GM19351 (cell line): Measurements from ENCODE around the gene SLC22A17.

Experiments used
- ATAC-seq: cut with Tn5 transposase; IDR thresholded peaks from one replicate; pipeline ENCODE4 v1.9.1; 2021; ENCODE audit warnings: mild to moderate bottlenecking, moderate library complexity; ENCODE audit not compliant: unreplicated experiment

The SLC22A17 gene

DNA sequence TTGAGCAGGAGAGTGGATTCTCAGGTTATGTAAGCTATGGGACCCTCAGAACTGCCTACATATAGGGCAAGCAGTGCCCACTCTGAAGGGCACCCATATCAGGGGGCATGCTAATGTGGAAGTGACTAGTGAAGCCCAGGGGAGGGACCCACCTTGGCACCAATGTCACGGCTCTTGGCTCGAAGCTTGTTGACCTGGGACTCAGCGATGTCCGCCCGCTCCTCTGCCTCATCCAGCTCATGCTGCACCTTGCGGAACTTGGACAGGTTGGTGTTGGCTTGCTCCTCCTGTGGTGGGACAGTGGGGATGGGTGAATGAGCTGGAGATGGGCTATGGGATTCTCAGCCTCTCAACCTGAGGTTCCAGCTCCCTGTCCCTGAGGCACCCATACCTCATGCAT lies 29.6 kb upstream of the SLC22A17 start:
- ATAC-seq, result no peak

DNA sequence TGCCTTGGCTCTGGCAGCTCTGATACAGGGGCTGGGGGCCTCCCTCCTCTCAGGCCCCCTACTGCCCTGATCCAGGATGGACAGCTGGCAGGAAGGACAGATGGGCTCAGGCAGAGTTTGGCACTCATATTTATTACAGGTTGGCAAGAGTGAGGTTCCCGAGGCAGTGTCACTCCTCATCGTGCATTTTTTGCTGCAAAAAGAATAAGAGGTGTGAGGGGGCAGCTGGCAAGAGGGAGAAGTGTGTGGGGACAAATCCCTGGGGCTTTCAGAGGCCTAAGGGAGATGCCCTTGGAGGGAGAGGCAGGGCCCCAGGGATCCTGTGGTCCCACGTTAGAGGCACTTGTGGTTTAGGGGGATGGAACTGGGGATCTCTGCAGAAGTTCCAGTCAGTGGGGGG lies 29.2 kb upstream of the SLC22A17 start:
- ATAC-seq, result no peak

DNA sequence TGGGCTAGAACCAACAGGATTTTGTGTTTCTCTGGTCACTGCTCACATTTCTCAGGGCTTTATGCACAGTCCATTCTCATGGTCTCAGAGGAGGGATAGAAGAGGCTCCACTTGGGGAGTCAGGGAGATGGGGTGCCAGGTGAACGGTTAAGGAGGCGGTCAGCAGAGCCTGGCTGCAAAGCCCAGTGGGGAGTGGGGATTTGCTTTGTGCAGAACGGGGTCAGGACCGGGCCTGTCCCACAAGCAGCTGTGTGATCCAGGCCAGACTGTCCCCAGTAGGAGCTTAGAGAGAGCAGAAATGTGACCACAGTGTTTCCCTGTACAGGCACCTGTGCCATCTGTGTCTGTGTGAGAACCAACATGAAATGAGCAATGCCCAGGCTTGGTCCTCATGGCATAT lies 28.3 kb upstream of the SLC22A17 start:
- no peak for ATAC-seq

DNA sequence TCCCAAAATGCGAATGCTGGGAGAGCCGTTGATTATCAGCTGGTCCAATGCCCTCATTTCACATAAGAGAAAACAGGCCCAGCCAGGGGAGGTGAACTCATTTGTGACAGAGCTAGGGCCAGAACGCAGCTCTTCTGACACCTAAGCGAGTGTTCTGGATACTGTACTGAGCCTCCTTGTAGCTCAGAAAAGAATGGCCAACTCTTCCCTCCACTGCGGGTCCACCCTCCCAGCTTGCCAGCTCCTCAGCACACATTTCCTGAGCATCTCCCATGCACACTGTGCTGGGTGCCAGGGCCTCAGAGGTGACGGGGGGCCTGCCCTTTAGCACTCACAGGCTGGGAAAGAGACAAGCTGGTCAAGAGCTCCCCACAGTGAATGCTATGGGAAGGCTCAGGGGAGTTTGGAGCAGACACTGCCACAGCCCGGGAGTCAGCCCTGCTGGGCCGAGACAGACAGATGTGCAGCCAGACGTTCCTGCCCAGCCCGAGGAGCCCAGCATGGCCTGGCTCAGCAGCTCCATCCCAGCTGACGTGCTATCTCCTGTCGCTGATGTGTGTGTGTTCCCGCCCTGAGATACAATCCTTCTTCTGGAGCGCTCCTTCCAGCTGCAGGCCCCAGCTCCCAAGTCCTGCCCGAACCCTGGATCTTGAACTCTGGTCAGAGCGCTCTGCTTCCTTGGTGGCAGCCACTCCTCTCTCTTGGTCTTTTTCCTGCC lies 27.7 kb upstream of the SLC22A17 start:
- no peak for ATAC-seq

DNA sequence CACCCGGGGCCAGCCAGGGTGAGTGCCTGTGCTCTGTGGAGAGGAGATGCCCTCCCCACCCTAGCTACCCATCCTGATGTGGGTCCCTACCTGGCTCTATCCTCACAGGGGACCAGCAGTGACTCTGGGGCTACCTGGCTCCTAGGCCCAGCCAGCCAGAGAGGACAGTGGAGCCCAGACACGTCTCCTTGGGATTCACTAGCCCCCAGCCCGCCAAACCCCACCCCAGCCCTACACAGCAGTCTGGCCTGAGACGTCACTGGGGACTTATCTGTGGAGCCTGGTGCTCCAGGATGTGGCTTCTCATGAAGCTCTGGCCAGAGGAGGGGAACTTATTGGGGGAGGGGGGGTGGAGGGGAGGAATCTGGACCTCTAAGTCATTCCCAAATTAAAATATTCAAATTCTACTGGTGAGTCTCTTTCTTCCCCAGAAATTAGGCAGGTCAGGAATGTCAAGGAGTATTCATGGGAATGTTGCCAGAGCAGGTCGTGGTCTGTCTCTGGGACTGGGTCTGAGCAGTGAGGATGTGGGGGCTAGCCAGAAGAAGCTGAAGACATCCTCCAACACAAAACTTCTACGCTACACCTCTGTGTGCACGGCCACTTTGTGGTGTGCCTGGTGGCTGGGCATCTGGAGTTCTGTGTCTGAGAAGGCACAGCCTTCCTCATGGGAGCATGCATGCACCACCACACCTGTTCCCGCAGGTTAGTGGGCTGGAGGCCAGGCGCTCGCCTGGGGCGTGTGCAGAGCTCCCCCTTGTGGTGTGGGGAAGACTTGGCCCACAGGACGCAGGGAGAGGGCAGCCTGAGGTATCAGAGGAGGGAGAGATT lies 26.9 kb upstream of the SLC22A17 start:
- no peak for ATAC-seq

DNA sequence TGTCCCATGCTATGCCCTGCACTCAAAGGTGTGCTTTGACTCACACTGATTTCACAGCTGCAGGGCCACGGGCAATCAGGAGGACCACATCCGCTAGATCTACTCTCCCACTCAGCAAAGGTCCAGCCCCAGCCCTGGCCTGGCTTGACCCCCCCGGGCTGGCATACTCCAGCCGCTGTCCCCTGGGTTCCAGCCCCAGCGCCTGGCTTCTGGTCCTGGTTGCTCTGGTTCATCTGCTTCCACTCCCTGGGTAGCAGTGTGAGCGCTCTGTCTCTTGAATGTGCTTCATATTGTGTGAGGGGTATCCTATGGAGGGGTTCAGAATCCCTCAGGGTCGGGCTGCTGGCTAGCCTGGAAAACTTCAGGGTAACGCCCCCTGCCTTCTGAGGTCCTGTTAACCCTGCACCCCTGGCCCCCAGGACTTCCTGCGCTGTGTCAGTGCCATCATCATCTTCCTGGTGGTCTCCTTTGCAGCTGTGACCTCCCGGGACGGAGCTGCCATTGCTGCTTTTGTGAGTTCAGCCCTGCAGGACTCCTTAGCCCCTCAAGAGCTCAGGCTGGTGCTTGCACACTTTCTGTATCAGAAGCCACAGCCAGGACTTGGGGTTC lies 26.0 kb upstream of the SLC22A17 start:
- no peak for ATAC-seq

DNA sequence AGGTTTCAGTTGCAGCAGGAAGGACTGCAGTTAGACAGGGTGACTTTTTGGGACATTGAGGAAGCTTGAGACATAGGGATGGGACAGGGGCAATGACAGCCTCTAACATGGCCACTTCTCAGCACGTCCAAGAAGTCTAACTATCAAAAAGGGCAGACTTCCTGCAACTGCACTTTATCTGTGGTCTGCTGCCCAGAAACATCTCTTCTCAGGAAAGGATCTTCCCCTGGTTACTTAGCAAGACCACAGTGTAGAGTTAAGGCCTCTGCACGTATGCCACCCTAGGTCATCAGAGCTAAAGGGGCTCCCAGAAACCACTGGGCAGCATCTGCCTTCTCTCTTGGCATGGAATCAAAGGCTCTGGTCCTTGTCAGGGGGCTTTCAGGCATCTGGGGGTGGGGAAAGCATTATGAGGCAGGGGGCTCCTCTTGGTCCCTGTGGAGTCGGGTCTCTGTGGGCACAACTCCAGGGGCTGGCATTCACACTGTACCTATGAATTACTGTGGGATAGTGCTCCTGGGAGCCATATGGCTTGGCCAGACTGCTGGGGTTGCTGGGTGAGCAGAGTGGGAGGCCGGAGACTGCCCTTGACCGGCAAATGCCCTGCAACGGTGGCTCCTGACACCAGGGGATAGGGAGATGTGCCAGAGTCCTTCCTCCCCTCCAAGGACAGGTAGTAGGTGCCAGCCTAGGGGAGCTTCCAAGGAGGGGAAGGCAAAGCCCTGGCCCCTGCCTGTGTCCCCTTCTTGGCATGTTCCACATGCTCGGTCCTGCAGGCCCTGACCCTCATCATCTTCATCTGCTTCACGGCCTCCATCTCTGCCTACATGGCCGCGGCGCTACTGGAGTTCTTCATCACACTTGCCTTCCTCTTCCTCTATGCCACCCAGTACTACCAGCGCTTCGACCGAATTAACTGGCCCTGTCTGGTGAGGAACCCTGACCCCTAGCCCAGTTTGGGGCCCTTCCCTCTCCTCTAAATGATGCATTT lies 25.2 kb upstream of the SLC22A17 start:
- no peak for ATAC-seq

DNA sequence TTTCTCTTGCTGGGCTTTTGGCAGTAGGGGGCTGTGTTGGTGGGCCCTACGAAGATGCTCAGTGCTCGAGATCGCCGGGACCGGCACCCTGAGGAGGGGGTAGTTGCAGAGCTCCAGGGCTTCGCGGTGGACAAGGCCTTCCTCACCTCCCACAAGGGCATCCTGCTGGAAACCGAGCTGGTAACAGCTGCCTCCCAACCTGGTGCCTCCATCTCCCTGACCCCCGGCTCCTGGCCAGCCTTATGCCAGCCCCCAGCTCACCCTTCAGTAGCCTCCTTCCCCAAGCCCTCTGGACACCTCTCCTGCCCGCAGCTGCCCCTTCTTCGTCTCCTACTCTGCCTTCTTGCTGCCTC lies 24.5 kb upstream of the SLC22A17 start:
- ATAC-seq, result no peak

DNA sequence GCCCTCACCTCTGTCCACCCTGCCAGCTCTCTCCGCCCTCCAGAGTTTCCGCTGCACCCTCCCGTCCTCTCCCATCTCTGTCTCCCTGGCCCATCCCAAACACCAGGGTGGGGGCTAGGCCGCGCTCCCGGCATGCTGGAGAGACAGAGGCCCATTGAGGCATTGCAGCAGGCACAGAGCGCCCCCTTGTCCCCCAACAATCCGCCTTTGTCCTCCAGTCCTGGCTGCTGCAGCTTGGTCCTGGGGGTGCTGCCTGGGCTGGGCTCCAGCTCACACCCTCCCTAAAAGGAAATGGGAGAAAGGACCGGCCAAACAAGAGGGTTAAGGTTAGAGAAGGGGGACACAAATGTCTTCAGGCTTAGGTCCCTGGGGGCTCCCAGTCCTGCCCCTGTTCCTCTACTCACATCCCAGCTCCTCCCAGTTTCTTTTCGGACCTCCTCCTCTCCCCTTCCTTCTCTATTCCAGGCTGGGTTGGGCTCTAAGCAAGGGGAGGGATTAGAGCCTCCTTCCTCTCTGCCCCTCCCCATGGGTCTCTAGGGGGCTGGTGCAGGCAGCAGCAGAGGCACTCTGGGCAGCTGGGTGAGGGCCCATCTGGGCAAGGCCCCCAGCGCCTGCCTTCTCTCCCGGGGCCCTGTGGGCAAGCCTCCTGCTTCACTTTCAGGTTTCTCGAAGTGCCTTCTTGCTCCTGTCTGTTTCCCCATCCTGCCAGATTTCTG lies 24.0 kb upstream of the SLC22A17 start, which contains the start of gene CMTM5:
Gene CMTM5, plus strand, starts transcription at position 565 of the 716 bp plus-strand sequence. CDS start 206 bp downstream, outside the sequence.
- no peak for ATAC-seq

DNA sequence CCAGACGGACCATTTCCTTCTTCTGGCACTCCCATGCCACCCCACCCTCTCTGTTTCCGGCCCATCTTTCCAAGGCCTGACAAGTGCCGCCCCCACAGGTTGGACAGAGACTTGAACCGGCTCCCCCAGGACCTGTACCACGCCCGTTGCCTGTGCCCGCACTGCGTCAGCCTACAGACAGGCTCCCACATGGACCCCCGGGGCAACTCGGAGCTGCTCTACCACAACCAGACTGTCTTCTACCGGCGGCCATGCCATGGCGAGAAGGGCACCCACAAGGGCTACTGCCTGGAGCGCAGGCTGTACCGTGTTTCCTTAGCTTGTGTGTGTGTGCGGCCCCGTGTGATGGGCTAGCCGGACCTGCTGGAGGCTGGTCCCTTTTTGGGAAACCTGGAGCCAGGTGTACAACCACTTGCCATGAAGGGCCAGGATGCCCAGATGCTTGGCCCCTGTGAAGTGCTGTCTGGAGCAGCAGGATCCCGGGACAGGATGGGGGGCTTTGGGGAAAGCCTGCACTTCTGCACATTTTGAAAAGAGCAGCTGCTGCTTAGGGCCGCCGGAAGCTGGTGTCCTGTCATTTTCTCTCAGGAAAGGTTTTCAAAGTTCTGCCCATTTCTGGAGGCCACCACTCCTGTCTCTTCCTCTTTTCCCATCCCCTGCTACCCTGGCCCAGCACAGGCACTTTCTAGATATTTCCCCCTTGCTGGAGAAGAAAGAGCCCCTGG lies 23.0 kb upstream of the SLC22A17 start:
- no peak for ATAC-seq

DNA sequence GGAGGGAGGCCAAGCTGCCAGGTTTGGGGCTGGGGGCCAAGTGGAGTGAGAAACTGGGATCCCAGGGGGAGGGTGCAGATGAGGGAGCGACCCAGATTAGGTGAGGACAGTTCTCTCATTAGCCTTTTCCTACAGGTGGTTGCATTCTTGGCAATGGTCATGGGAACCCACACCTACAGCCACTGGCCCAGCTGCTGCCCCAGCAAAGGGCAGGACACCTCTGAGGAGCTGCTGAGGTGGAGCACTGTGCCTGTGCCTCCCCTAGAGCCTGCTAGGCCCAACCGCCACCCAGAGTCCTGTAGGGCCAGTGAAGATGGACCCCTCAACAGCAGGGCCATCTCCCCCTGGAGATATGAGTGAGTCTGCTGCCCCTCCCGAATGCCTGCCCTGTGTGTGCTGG lies 20.4 kb upstream of the SLC22A17 start:
- ATAC-seq, result no peak

DNA sequence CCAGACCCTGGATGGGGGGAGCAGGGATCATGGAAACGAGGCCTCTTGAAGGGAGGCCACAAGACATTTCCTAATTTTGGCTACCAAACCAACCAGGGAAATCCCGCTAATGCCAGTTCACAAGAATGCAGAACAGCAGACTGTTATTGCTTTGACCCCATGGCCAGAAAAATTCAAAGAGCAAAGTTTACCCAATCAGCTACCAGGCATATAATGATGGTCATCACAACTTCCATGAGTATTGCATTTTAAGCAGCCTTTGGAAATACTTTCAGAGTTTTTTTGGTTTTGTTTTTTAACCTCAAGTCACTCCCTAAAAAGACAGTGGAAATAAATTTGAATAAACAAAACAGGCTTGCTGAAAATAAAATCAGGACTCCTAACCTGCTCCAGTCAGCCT lies 19.8 kb upstream of the SLC22A17 start, which contains the start of gene IL25:
Gene IL25, plus strand, starts transcription at position 301 of the 400 bp plus-strand sequence.
- ATAC-seq, result no peak

DNA sequence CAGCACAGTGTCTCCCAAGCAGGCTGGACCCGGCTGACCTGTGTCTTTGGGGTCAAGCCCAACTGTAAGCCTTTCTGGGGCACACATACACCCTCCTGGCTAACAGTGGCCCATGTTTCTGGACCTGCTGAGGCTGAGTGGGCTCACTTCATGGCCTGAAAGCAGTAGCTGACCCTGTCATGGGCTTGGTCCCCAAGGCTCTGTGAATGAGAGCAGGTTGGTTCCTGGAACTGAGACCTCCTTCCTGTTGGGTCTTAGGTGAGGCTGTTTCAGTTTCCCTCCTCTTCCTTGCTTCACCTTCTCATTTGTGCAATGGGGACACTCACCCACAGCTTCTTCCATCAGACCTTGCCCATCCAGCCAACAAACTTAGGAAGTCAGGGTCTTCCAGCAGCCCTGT lies 19.2 kb upstream of the SLC22A17 start:
- no peak for ATAC-seq

DNA sequence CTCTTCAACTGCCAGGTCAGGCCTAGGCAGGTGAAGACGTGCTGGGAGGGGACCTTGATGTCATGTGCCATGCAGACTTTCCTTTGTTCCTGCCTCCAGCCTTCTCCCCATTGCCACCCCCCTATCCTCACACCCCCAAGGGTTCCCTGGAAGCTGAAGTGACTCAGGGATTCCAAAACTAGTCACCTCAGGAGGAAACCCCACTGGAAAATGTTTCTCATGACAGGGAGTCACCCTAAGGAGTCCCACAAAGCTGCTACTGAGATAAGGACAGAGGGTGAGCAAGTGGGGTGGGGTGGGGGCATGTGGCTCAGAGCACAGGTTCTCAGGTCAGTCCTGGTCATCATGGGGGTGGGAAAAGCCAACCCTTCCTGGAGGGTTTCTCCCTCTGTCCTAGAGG lies 17.5 kb upstream of the SLC22A17 start:
- ATAC-seq, result no peak

DNA sequence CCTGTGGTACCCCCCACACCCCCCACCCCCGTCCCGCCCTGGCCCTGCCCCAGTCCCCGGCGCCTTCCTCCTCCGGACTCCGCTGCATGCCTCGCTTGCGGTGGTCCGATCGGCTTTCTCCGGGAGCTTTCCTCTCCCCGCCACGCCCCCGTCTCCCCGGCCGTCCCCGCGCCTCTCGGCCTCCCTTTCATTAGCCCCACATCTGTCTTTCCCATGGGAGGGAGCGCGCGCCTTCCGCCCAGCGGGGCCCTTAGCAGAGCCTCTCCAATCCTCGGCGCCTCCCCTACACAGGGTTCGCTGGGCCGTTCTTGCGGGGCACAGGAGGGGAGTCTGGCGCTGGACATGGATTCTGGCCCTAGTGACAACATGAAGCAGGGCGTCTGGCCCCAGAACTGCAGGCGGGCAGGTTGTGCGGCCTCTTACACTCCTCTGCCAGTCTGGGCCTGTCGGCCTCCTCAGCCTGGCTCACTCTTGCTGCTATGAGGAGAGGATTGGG lies 13.8 kb upstream of the SLC22A17 start:
- no peak for ATAC-seq

DNA sequence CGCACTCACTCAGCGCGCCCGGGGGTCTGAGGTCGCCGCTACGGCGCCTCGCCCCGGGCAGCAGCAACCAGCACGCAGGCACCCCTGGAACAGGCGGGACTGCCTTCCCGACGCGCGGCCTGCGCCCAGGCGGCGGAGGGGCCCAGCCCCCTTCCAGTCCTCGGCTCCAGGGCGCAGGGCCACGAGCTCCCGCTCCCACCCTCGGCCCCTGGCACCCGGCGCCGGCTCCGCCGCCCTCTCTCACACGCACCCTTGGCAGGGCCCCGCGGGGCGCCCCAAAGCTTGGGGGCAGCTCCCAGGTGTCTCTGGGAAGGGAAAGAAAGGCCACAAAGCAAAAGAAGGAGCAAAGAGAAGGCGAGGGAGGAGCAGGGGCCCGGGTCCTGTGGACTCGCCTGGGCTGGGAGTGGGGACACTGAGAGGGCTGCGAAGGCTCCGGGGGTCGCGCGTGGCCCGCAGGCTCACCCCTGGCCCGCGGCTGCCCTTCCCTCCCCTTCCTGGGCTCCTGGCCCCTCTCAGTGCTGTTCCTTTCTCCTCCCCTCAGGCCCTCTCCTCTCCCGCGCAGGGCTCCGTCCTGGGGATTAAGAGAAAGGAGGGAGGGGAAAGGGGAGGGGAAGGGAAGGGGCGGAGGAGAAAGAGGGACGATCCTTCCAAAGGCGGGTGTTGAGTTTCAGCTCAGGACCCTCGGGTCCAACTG lies 13.2 kb upstream of the SLC22A17 start:
- ATAC-seq, result no peak

DNA sequence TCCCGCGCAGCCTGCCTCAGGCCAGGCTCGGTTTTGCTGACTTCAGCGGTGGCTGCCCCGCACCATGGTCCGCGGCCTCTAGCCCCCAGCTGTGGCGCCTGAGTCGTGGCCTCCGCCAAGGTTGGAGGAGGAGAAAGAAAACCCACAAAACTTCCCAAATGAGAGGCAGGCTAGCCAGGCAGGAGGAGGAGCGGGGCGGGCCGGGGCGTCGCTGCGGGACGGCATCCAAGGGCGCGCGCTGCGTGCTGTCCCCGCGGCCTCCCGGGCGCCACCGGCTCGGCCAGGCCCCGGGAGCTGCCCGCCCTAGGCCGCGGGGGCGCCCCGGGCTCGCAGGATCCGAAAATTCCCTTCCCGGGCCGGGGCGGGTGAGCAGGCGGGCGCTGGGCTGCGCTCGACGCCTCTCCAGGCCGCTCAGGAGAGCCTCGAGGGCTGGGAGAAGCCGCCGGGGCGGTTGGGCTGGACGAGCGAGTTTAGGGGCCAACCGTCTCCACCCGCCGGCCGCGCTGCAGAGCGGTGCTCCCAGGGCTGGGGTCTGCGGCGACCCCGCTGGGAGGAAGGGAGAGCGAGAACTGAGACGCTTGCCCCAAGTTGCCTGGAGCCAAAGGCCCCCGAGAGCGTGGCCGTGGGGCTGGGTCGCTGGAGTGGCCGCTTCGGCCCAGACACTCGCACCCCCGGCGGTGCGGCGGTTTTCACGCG lies 12.5 kb upstream of the SLC22A17 start, which contains the start of gene EFS:
Gene EFS, minus strand, starts transcription at position 137 of the 696 bp plus-strand sequence. CDS start 147 bp downstream, outside the sequence.
- ATAC-seq, result no peak
